Measurements from ENCODE around the gene WDR45B.
"Not testable (repeated sequence)": the region's sequence is repeated elsewhere in the genome, so short reads cannot be mapped to it uniquely, and the experiment has no call there.

WDR45B gene

GRCh38 chr17:82655523-82655922, 7.3 kb upstream of the WDR45B start:
- no peak for DNase-seq

- DNase-seq = peak; percentile 8
These were observed 6.8 kb upstream of the WDR45B start for GRCh38 chr17:82655038-82655479.

GRCh38 chr17:82654611-82655010, 6.4 kb upstream of the WDR45B start:
- not testable (repeated sequence) for DNase-seq

- DNase-seq = no peak
These were observed 5.6 kb upstream of the WDR45B start for GRCh38 chr17:82653651-82654528.

GRCh38 chr17:82650723-82651122, 2.5 kb upstream of the WDR45B start:
- no peak for DNase-seq

- no peak for DNase-seq
These were observed 1.4 kb upstream of the WDR45B start for GRCh38 chr17:82649501-82650261.

GRCh38 chr17:82648742-82649331, 593 bp upstream of the WDR45B start:
- DNase-seq = no peak

- DNase-seq = peak; percentile 56
These were observed 565 bp downstream of the WDR45B start for GRCh38 chr17:82647593-82648164.

- no peak for DNase-seq
These were observed 2.7 kb downstream of the WDR45B start for GRCh38 chr17:82645516-82645915.

GRCh38 chr17:82644148-82644547, 4.1 kb downstream of the WDR45B start:
- DNase-seq = no peak

GRCh38 chr17:82642022-82642421, 6.2 kb downstream of the WDR45B start:
- DNase-seq = no peak

- DNase-seq = no peak
These were observed 8.2 kb downstream of the WDR45B start for GRCh38 chr17:82640036-82640435.

- DNase-seq = no peak
These were observed 8.6 kb downstream of the WDR45B start for GRCh38 chr17:82639628-82640027.

GRCh38 chr17:82638183-82638773, 10.0 kb downstream of the WDR45B start:
- no peak for DNase-seq

GRCh38 chr17:82636626-82637598, 11.3 kb downstream of the WDR45B start:
- no peak for DNase-seq

GRCh38 chr17:82633343-82633742, 14.9 kb downstream of the WDR45B start:
- no peak for DNase-seq

- no peak for DNase-seq
These were observed 15.8 kb downstream of the WDR45B start for GRCh38 chr17:82632451-82632850.

- DNase-seq = no peak
These were observed 16.7 kb downstream of the WDR45B start for GRCh38 chr17:82631544-82631943.

GRCh38 chr17:82630212-82630611, 18.0 kb downstream of the WDR45B start:
- no peak for DNase-seq

GRCh38 chr17:82629748-82630147, 18.5 kb downstream of the WDR45B start:
- no peak for DNase-seq

GRCh38 chr17:82627405-82627804, 20.8 kb downstream of the WDR45B start:
- DNase-seq = no peak

GRCh38 chr17:82623707-82624106, 24.5 kb downstream of the WDR45B start:
- no peak for DNase-seq
